Trophoblast cell (in vitro differentiated cells and primary cell): Measurements from ENCODE around the gene ACSL4.

Experiments
- DNase-seq, 2 donors: peaks; one replicate each; pipeline ENCODE4 v3.0.0-alpha.2; 2016
- H2AFZ ChIP-seq: 2 replicates; pipeline ENCODE4 v1.6.1; 2013; ENCODE audit warnings: low read length, moderate library complexity, mild to moderate bottlenecking; ENCODE audit not compliant: insufficient read depth, poor library complexity
- H2AK5ac ChIP-seq: 2 replicates; pipeline ENCODE4 v1.6.1; 2013; ENCODE audit warnings: mild to moderate bottlenecking, low read length
- H2BK120ac ChIP-seq: 2 replicates; pipeline ENCODE4 v1.6.1; 2013; ENCODE audit warnings: low read length, mild to moderate bottlenecking, moderate library complexity; ENCODE audit not compliant: insufficient read depth, poor library complexity
- H2BK12ac ChIP-seq: 2 replicates; pipeline ENCODE4 v1.6.1; 2013; ENCODE audit warnings: mild to moderate bottlenecking, low read length, moderate library complexity
- H2BK5ac ChIP-seq: 2 replicates; pipeline ENCODE4 v1.6.1; 2013; ENCODE audit warnings: low read length, low read depth, moderate library complexity, mild to moderate bottlenecking; ENCODE audit not compliant: poor library complexity
- H3K14ac ChIP-seq: 2 replicates; pipeline ENCODE4 v1.6.1; 2013; ENCODE audit warnings: mild to moderate bottlenecking, low read length
- H3K18ac ChIP-seq: 2 replicates; pipeline ENCODE4 v1.6.1; 2013; ENCODE audit warnings: mild to moderate bottlenecking, low read length
- H3K23ac ChIP-seq: 2 replicates; pipeline ENCODE4 v1.6.1; 2013; ENCODE audit warnings: low read length
- H3K27ac ChIP-seq: 2 replicates; pipeline ENCODE4 v1.5.1; 2013; ENCODE audit warnings: low read depth, mild to moderate bottlenecking, inconsistent platforms, low read length, moderate library complexity
- H3K27me3 ChIP-seq: 2 replicates; pipeline ENCODE4 v1.6.1; 2013; ENCODE audit warnings: inconsistent platforms, mild to moderate bottlenecking, low read length, moderate library complexity; ENCODE audit not compliant: insufficient read depth
- H3K36me3 ChIP-seq, 2 experiments: 1 replicate in 1 of 2; 2 replicates in 1 of 2; pipeline ENCODE4 v1.6.1; 2013; ENCODE audit warnings: low read length in 2 of 2, mild to moderate bottlenecking in 2 of 2, moderate library complexity in 1 of 2; ENCODE audit not compliant: insufficient read depth in 2 of 2, control insufficient read depth in 1 of 2
- H3K4ac ChIP-seq: 2 replicates; pipeline ENCODE4 v1.6.1; 2013; ENCODE audit warnings: low read depth, mild to moderate bottlenecking, low read length, moderate library complexity
- H3K4me1 ChIP-seq, 2 experiments: 1 replicate in 1 of 2; 2 replicates in 1 of 2; pipeline ENCODE4 v1.6.1; 2013; ENCODE audit warnings: low read length in 2 of 2, mild to moderate bottlenecking in 2 of 2, moderate library complexity in 1 of 2; ENCODE audit not compliant: insufficient read depth in 2 of 2, control insufficient read depth in 1 of 2
- H3K4me2 ChIP-seq: 2 replicates; pipeline ENCODE4 v1.6.1; 2013; ENCODE audit warnings: inconsistent platforms, mild to moderate bottlenecking, low read length, moderate library complexity
- H3K4me3 ChIP-seq: 2 replicates; pipeline ENCODE4 v1.5.1; 2013; ENCODE audit warnings: mild to moderate bottlenecking, low read depth, low read length, inconsistent platforms
- H3K79me1 ChIP-seq: one replicate; pipeline ENCODE4 v1.6.1; 2013; ENCODE audit warnings: low read length
- H3K79me2 ChIP-seq: 2 replicates; pipeline ENCODE4 v1.6.1; 2013; ENCODE audit warnings: low read length, mild to moderate bottlenecking; ENCODE audit not compliant: control insufficient read depth, insufficient read depth, poor library complexity
- H3K9ac ChIP-seq: 2 replicates; pipeline ENCODE4 v1.6.1; 2013; ENCODE audit warnings: mild to moderate bottlenecking, low read length
- H3K9me3 ChIP-seq: 2 replicates; pipeline ENCODE4 v1.6.1; 2013; ENCODE audit warnings: low read depth, mild to moderate bottlenecking, control low read depth, inconsistent platforms, low read length; ENCODE audit not compliant: insufficient read depth
- H4K12ac ChIP-seq: 2 replicates; pipeline ENCODE4 v1.6.1; 2013; ENCODE audit warnings: low read depth, mild to moderate bottlenecking, low read length, moderate library complexity
- H4K8ac ChIP-seq: 2 replicates; pipeline ENCODE4 v1.6.1; 2013; ENCODE audit warnings: low read depth, mild to moderate bottlenecking, low read length, moderate library complexity
- H4K91ac ChIP-seq: one replicate; pipeline ENCODE4 v1.6.1; 2013; ENCODE audit warnings: low read depth, mild to moderate bottlenecking, low read length, moderate library complexity
- whole genome bisulfite sequencing: extraction: QIAGEN DNeasy Blood & Tissue Kit; methylation state at CpG from one replicate; pipeline ENCODE4 v1.1.7; 2013; ENCODE audit warnings: missing lambda C conversion rate; ENCODE audit not compliant: insufficient read length, insufficient coverage; ENCODE audit errors: extremely low coverage; 5-methylcytosine and 5-hydroxymethylcytosine counted together

ACSL4 gene

DNA sequence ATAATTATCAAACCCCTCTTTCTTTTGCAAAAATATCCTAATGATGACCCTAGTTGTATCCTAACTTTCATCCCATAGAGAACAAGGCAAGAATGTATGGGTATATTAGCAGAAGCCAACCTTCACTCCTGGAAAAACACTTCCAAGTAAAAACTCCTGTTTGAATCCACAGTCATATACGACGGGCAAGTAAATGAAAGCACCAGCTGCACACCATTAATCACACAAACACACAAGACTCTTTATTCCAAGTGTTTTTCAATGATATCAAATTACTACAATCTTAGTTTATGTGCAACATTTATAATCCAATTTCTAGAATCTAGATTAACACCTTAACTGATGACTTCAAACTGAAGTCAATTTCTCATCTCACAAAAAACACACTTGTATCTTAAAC, 22.9 kb downstream of the ACSL4 start:
- Histone ChIP-seq H3K9ac (no peak overlapping the region), H3K9me3 (no peaks in the 10 kb centered on the region), H3K4me1 (no peaks in the 10 kb centered on the region), H3K4me2 (no peak overlapping the region), H4K12ac (no peak overlapping the region), H2AK5ac (no peak overlapping the region), H2BK12ac (no peak overlapping the region), H3K23ac (no peak overlapping the region), H3K79me1 (no peaks in the 10 kb centered on the region), H3K18ac (no peak overlapping the region), H4K8ac (no peak overlapping the region), H3K14ac (no peak overlapping the region), H3K27me3 (no peaks in the 10 kb centered on the region), H3K4me3 (no peak overlapping the region), H2AFZ (no peak overlapping the region), H2BK5ac (no peak overlapping the region), H4K91ac (no peak overlapping the region), H3K27ac (no peak overlapping the region), H3K79me2 (no peaks in the 10 kb centered on the region), H3K36me3 (no peaks in the 10 kb centered on the region), H2BK120ac (no peak overlapping the region), H3K4ac (no peak overlapping the region)
- no CpG with 5 or more reads among the region's 2 CpGs for WGBS
- no peak for DNase-seq

DNA sequence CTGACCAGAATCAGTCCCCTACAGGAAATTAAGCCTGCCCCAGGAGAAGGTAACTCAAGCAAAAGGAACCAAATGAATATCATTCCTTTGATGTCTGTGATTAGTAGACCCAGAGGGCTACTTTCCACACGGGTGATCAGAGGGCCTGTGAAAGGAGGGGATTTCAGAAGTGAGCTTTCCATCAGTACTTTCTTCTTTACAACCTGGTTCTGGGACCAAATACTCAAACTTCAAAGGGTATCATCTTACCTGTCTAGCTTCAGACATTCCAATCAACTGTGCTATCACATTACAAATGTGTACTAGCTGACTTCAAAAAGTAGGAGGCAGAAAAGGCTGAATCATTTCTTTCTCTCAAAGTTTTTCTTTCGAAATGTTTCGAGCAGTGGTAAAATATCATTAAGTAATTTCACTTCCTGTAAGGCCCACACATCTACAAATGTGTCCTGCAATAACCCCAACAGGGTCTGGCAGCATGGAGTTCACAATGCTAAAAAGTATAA, 23.9 kb downstream of the ACSL4 start:
- H3K4me3 ChIP-seq = no peak overlapping the region
- H3K4me1 ChIP-seq = no peaks in the 10 kb centered on the region
- H2AK5ac ChIP-seq = no peak overlapping the region
- no peak overlapping the region for H3K4ac ChIP-seq
- no peak overlapping the region for H3K18ac ChIP-seq
- no peak overlapping the region for H3K4me2 ChIP-seq
- no peak overlapping the region for H4K12ac ChIP-seq
- H3K27ac ChIP-seq = peak overlapping the region; percentile 10
- H2BK120ac ChIP-seq = no peak overlapping the region
- no peak overlapping the region for H2AFZ ChIP-seq
- H3K79me2 ChIP-seq = no peaks in the 10 kb centered on the region
- no peak overlapping the region for H3K23ac ChIP-seq
- no peaks in the 10 kb centered on the region for H3K79me1 ChIP-seq
- no peak overlapping the region for H2BK12ac ChIP-seq
- H3K27me3 ChIP-seq = no peaks in the 10 kb centered on the region
- no peak overlapping the region for H2BK5ac ChIP-seq
- H3K14ac ChIP-seq = no peak overlapping the region
- peak in 1 of 2 donors; percentile 25 for DNase-seq
- no peak overlapping the region for H4K8ac ChIP-seq
- H4K91ac ChIP-seq = no peak overlapping the region
- no peaks in the 10 kb centered on the region for H3K36me3 ChIP-seq
- no peak overlapping the region for H3K9ac ChIP-seq
- WGBS = no CpG with 5 or more reads among the region's 3 CpGs
- H3K9me3 ChIP-seq = no peaks in the 10 kb centered on the region

DNA sequence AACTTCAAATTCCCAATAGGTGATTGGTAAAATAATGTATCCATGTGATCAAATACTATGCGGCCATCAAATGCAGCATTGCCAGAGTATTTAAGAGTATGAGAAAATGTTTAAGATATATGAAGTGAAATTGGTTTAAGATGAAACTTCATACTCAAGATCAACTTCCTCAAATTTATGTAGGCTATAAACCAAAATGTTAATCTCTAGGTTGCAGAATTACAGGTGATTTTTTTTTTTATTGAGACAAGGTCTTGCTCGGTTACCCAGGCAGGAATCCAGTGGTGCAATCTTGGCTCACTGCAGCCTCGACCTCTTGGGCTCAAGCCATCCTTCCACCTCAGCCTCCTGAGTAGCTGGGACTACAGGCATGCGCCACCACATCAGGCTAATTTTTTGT, 25.3 kb downstream of the ACSL4 start:
- H3K79me2 ChIP-seq = no peaks in the 10 kb centered on the region
- no peaks in the 10 kb centered on the region for H3K9me3 ChIP-seq
- H3K14ac ChIP-seq = no peak overlapping the region
- no peak overlapping the region for H3K4me2 ChIP-seq
- H2BK5ac ChIP-seq = no peak overlapping the region
- no peaks in the 10 kb centered on the region for H3K27me3 ChIP-seq
- no CpG with 5 or more reads among the region's 4 CpGs for WGBS
- no peak overlapping the region for H2AFZ ChIP-seq
- H4K12ac ChIP-seq = no peak overlapping the region
- H3K23ac ChIP-seq = no peak overlapping the region
- no peak overlapping the region for H2BK120ac ChIP-seq
- DNase-seq = no peak
- no peak overlapping the region for H3K4ac ChIP-seq
- no peak overlapping the region for H2AK5ac ChIP-seq
- H2BK12ac ChIP-seq = no peak overlapping the region
- no peak overlapping the region for H3K9ac ChIP-seq
- H4K91ac ChIP-seq = no peak overlapping the region
- no peaks in the 10 kb centered on the region for H3K79me1 ChIP-seq
- H3K18ac ChIP-seq = no peak overlapping the region
- H3K27ac ChIP-seq = no peak overlapping the region
- H3K4me3 ChIP-seq = no peak overlapping the region
- no peak overlapping the region for H4K8ac ChIP-seq
- no peaks in the 10 kb centered on the region for H3K4me1 ChIP-seq
- H3K36me3 ChIP-seq = no peaks in the 10 kb centered on the region

DNA sequence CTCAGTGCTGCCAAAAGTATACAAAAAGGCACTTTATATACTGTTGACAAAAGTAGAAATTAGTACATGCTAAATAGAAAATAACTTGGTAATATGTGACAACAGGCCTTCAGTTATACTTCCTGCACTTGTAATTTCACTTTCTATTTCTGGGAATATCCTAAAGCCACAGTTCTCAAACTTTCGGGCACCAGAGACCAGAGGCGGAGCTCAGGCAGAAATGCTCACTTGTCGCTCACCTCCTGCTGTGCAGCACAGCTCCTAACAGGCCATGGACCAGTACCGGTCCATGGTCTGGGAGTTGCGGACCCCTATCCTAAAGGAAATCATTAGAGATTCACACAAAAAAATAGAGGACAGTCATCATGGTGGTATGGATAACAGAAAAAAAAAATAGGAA, 25.7 kb downstream of the ACSL4 start:
- no peak overlapping the region for H2AFZ ChIP-seq
- no peak overlapping the region for H2BK5ac ChIP-seq
- H3K4me1 ChIP-seq = no peaks in the 10 kb centered on the region
- no peak overlapping the region for H3K4me2 ChIP-seq
- no peaks in the 10 kb centered on the region for H3K27me3 ChIP-seq
- H3K18ac ChIP-seq = no peak overlapping the region
- H3K14ac ChIP-seq = no peak overlapping the region
- WGBS = no CpG with 5 or more reads among the region's 5 CpGs
- H3K9ac ChIP-seq = no peak overlapping the region
- no peaks in the 10 kb centered on the region for H3K9me3 ChIP-seq
- H3K27ac ChIP-seq = no peak overlapping the region
- no peak overlapping the region for H3K4me3 ChIP-seq
- no peak overlapping the region for H2BK120ac ChIP-seq
- H3K79me1 ChIP-seq = no peaks in the 10 kb centered on the region
- H3K4ac ChIP-seq = no peak overlapping the region
- H4K8ac ChIP-seq = no peak overlapping the region
- no peak overlapping the region for H4K91ac ChIP-seq
- no peak overlapping the region for H2AK5ac ChIP-seq
- H3K79me2 ChIP-seq = no peaks in the 10 kb centered on the region
- no peak overlapping the region for H2BK12ac ChIP-seq
- H4K12ac ChIP-seq = no peak overlapping the region
- H3K36me3 ChIP-seq = no peaks in the 10 kb centered on the region
- no peak overlapping the region for H3K23ac ChIP-seq
- DNase-seq = no peak
